A673 (cell line): ENCODE results near the gene BUD23.

Source experiments
- EZH2 ChIP-seq: fragments of 200-600 bp; sonication (generic); IDR thresholded peaks from 2 replicates; pipeline ENCODE4 v1.6.1; 2017; ENCODE audit warnings: borderline replicate concordance, low read depth, mild to moderate bottlenecking, mixed read lengths, antibody characterized with exemption, low read length; ENCODE audit not compliant: poor library complexity, severe bottlenecking
- TF ChIP-seq, protein P1 (sequence below): fragments of 300-800, 200-600 bp; sonication (generic); conservative IDR thresholded peaks from 2 replicates; pipeline ENCODE4 v1.5.1; 2017; ENCODE audit warnings: low read depth, mild to moderate bottlenecking, antibody characterized with exemption, low read length, moderate library complexity, mixed read lengths

DNA sequence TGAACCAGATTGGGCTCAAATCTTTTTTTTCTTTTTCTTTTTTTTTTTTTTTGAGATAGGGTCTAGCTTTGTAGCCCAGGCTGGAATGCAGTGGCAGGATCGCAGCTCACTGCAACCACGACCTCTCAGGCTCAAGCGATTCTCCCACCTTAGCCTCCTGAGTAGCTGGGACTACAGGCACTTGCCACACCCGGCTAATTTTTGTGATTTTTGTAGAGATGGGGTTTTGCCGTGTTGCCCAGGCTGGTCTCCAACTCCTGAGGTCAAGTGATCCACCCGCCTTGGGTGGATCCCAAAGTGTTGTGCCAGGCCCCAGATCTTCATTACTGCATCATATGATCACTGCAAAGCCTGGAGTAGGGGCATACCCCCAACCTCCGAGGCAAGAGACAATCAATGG, 2.9 kb upstream of the BUD23 start:
- TF ChIP-seq, protein P1, sequence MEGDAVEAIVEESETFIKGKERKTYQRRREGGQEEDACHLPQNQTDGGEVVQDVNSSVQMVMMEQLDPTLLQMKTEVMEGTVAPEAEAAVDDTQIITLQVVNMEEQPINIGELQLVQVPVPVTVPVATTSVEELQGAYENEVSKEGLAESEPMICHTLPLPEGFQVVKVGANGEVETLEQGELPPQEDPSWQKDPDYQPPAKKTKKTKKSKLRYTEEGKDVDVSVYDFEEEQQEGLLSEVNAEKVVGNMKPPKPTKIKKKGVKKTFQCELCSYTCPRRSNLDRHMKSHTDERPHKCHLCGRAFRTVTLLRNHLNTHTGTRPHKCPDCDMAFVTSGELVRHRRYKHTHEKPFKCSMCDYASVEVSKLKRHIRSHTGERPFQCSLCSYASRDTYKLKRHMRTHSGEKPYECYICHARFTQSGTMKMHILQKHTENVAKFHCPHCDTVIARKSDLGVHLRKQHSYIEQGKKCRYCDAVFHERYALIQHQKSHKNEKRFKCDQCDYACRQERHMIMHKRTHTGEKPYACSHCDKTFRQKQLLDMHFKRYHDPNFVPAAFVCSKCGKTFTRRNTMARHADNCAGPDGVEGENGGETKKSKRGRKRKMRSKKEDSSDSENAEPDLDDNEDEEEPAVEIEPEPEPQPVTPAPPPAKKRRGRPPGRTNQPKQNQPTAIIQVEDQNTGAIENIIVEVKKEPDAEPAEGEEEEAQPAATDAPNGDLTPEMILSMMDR, result no peak
- TF ChIP-seq EZH2, result no peak
